ENCODE data around the gene GH2.
"Not testable (repeated sequence)": the region's sequence is repeated elsewhere in the genome, so short reads cannot be mapped to it uniquely, and the experiment has no call there.

The GH2 gene

DNA sequence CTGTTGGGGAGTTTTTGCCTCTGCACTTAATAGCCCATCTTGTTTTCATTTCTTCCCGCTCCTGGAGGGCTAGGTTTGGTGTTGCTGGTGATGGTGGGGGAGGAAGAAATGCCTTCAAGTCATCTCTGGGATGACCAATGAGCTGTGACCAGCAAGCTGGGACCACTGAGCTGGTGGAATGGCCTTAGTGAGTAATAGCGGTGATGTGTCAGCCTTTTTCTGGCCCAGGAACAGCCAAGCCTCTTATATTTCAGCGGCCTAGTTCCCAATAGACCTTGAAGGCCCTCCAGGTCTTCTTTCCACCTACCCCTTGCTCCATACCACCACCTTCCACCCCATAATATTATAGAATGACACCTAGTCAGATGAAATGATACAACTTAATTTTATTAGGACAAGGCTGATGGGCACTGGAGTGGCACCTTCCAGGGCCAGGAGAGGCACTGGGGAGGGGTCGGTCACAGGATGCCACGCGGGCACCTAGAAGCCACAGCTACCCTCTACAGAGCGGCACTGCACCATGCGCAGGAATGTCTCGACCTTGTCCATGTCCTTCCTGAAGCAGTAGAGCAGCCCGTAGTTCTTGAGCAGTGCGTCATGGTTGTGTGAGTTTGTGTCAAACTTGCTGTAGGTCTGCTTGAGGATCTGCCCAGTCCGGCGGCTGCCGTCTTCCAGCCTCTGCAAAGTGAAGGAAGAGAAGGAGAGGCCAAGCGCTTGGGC lies 9.9 kb downstream of the GH2 start:
- not testable (repeated sequence) for DNase-seq

DNA sequence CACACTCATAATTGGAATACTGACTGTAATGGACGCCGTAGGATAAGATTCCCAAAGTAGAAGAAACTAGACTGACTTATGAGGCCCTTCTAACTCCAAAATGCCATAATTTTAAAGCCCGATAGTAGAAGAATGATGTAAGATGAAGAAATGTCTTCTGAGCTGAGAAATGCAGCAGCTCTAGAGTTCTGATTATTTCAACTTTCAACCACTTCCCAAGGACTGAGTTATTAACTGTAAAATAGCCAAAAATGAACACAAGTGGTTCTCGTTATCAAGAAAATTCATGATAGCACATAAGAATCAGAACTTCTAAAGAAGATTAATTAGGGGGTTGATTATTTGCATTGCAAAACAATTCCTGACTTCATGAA lies 11.5 kb downstream of the GH2 start:
- not testable (repeated sequence) for DNase-seq

DNA sequence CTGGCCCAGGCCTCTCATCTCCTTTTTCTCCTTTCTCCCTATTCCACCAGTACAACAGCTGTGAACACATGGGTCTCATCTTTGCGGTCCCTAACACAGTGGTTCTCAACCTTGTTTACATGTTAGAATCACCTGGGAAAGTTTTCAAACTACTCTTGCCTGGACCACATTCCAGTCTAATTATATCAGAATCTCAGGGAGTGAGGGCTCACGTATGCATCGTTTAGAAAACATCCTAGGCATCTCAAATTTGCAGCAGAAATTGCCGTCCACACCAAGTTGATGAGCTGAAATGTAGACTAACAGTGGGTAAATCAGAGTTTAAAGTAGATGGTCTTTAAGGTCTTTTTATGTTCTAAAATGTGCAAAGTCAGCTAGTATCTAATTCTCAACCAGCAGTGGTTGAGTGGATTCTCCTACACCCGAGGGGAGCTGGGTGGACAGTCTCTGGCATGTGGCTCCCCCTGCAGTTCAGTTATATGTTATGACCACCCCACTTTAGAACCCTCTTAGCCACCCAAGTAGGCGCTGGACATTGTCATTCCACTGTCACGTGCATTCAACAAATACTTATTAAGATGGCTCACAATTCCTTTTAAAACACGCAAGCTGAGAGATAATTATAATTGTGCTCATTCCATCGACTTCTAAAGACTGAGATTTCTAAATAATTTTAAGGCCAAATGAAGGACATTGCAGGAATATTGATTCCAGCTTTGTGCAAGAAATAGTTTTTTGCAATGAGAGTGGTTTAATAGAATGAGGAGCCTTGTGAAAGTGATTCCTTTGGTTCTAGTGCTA lies 12.1 kb downstream of the GH2 start:
- DNase-seq = not testable (repeated sequence)

DNA sequence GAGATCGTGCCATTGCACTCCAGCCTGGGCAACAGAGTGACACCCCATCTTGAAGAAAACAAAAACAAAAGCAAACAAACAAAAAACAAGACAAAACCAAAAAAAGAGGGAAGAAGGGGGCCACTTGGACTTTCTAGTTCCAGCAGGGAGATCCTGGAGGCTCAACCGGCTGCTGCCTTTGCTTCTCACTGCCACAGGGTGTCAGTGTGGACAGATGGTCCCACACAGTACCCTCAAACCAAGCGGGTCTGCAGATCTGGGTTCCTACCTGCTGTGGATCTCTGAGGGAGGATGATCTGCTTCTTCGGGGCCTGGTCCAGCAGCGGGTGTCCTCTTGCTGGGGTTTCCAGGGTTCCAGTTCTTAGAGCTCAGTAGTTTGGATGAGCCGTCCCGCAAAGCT lies 15.1 kb downstream of the GH2 start:
- DNase-seq = not testable (repeated sequence)

DNA sequence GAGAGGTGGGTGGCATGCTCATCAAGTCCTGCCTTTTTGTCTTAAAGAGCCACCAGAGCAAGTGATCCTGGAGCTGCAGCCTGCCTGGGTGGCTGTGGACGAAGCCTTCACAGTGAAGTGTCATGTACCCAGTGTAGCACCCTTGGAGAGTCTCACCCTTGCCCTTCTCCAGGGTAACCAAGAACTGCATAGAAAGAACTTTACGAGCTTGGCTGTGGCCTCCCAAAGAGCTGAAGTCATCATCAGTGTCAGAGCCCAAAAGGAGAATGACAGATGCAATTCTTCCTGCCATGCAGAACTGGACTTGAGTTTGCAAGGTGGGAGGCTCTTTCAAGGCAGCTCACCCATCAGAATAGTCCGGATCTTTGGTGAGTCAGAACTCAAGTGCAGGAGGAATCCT lies 22.5 kb downstream of the GH2 start:
- DNase-seq = no peak

DNA sequence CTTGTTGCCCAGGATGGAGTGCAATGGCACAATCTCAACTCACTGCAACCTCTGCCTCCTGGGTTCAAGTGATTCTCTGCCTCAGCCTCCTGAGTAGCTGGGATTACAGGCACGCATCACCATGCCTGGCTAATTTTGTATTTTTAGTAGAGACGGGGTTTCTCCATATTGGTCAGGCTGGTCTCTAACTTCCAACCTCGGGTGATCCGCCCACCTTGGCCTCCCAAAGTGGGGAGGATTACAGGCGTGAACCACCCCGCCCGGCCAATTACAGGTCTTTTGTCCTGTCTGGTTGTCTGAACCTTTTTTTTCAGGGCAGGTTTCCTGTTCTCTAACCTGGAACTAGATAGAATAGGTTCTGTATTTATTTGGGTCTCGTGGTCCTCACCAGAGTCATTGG lies 25.3 kb downstream of the GH2 start:
- DNase-seq = not testable (repeated sequence)

DNA sequence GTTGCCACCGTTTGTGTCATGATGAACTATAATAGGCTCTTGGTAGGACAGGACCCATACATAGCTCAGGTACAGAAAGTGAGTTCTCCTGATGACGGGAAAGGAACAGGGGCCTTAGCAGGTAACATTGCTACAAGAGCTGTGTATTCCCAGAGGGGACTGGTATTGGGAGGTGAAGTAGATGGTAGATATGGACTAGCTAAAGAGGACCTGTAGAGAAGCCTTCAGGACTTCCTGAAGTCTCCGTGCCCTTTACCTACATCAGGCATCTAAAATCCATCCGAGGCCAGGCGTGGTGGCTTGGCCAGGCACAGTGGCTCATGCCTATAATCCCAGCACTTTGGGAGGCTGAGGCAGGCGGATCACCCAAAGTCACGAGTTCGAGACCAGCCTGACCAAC lies 26.6 kb downstream of the GH2 start:
- no peak for DNase-seq

DNA sequence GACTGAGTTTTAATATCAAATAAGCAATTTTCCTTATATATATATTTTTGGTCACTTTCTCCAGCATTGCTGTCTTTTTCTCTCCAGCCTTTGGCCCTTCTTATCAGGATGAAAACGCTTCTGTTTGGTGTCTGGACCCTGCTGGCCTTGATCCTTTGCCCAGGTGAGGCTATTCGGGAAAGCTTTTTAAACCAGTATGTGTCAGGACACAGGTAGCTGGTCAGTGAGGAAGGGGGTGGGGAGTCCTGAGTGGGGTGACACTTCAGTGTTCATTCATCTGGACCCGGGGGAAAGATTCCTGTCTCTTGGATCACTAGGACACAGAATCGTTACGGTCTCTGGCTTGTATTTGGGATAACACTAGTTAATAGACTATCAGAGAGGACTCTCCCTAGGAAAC lies 27.0 kb downstream of the GH2 start:
- DNase-seq = no peak

DNA sequence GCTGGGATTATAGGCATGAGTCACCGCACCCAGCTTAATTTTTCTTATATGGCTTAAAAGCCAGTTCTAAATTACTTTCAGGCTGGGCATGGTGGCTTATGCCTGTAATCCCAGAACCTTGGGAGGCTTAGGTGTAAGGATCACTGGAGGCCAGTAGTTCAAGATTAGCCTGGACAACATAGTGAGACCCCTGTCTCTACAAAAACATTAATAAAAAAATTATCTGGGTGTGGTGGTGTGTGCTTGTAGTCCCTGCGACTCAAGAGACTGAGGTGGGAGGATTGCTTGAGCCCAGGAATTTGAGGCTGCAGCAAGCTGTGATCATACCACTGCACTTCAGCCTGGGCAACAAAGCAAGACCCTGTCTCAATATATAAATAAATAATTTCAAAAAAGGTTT lies 28.5 kb downstream of the GH2 start:
- DNase-seq = no peak

DNA sequence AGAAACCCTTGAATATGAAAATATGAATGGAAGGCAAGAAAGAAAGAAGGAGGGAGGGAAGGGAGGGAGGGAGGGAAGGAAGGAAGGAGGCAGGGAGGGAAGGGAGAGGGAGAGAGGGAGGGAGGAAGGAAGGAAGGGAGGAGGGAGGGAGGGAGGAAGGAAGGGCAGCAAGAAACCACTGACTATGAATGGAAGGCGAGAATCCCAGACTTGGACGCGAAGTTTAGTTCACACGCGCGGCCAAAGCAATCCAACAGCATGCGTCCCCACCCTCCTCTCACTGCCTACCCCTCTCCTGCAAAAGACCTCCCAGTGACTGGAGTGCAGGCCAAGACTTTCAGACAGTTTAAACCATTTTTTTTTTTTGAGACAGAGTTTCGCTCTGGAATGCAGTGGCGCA lies 31.3 kb downstream of the GH2 start:
- no peak for DNase-seq

DNA sequence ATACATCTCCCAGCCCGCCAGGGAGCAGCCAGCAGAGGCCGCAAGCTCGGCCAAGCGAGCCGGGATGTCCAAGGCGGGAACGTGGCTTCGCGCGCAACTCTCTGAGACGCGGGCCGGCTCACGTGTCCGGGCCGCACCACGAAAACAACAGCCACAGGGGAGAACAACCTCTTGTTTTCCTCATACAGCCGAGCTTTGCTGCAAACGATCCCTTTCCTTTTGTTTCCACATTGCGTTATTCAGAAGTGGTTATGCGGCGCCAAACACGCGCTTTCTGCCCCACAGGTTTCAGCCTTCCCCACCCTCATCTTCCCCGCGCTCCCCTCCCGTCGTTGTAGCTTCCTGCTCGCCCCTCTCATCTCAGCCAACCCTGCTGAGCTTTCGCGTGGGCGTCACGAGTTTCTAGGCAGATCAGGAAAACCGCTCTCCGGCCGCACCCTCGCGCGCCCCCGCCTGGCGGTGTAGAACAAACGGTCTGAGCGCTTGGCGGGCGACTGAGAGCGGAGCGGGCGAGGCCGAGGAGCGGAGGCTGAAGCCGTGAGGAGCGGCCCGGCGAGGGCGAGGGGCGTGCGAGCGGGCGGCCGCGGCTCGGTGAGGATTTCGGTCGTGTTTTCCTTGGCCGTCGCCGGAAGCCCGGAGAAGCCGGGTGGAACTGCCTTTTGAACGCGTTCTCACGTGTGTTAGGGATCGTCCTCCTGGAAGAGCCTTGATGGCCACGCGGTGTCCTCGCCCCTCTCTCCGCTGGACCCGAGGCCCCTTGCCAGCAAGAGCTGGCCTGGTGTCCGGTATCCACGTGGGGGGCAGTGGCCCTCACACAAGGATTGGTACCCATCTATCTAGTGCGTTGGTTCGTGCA lies 32.7 kb downstream of the GH2 start:
- DNase-seq = peak; percentile 94

DNA sequence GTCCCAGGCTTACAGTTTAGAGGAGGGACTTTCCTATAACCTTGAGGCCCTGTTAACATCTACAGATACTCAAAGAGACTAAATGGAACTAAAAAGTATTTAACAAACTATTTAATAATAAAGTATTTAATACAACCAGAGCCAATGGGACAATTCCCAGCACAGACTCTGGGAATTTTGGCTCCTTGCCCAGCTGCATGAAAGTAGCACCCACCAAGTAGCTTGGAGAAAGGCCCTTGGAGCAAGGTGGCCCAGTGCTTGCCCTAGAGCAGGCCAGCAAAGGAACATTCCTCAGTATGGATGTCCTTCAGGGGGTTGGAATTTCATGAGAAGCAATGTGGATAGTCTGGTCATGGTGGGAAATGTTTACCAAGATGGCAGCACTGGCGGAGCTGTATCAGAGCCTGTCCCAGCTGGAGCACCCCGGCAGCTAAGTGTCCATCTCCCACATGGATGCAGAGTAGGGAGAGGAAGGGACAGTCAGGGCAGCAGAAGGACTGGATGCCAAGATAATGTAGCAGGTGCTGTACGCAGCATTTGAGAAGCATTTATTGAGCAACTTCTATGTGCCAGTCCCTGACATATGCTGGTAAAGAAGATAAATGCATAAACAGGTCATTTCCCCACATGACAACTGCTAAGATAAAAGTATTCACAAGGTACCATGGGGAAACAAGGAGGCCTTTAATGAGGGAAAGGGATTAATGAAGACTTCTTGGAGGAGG lies 34.1 kb downstream of the GH2 start:
- no peak for DNase-seq

DNA sequence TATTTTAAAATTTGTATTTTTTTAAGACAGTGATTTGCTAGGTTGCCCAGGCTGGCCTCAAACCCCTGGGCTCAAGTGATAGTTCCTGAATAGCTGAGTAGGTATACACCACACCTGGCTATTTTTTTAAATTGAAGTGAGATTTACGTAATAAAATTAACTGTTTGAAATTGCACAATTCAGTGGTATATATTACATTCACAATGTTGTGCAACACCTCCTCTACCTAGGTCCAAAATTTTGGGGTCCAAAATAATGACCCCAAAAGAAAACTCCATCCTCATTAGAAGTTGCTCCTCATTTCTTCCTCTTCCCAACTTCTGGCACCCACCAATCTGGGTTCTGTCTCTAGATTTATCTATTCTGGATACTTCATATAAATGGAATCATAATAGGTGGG lies 36.2 kb downstream of the GH2 start:
- DNase-seq = no peak

DNA sequence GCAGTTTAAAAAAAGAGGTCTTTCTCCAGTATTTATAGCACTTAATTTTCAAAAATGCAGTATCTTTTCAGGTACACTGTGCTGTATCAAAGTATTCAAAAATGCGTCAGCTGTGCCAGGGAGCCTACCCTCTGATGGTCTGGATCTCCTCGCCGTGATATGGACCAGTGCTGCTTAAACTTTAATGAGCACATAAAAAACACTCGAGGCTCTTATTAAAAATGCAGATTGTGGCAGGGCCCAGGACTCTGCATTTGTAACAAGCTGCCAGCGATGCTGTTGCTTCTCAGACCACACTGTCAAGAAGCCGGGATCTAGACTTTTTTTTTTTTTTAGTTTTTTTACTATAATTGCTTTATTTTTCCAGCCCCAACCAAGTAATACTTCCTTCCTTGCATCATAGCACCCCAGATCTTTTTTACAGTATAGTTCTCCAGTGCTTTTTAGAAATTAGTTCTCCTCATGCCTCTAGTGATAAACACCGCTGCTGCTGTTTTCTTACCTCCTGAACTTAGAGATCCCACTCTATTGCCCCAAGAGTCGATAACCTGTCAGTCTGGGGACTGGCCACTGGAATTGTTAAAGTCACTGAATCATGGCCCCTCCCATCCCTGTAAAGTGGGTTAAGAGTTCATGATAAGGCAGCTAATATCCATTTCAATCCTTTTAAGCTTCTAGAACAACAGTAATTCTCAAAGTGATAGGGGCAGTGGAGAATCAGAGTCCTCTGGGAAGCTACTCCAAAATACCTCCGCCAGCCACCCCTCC lies 37.6 kb downstream of the GH2 start:
- no peak for DNase-seq

DNA sequence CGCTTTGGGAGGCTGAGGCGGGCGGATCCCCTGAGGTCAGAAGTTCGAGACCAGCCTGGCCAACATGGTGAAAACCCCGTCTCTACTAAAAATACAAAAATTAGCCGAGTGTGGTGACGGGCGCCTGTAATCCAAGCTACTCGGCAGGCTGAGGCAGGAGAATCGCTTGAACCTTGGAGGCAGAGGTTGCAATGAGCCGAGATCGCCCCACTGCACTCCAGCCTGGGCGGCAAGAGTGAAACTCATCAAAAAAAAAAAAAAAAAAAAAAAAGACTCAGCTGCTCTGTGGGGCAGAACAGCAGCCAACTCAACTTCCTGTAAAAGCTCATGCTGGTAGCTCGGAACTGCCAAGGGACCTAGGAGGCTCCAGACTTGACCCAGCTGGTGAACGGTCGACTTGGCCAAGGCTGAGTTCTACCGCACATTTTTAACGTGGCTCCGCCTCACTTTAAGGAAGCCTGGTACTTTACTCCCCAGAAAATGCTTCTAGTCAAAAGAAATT lies 38.3 kb downstream of the GH2 start:
- peak; percentile 73 for DNase-seq

DNA sequence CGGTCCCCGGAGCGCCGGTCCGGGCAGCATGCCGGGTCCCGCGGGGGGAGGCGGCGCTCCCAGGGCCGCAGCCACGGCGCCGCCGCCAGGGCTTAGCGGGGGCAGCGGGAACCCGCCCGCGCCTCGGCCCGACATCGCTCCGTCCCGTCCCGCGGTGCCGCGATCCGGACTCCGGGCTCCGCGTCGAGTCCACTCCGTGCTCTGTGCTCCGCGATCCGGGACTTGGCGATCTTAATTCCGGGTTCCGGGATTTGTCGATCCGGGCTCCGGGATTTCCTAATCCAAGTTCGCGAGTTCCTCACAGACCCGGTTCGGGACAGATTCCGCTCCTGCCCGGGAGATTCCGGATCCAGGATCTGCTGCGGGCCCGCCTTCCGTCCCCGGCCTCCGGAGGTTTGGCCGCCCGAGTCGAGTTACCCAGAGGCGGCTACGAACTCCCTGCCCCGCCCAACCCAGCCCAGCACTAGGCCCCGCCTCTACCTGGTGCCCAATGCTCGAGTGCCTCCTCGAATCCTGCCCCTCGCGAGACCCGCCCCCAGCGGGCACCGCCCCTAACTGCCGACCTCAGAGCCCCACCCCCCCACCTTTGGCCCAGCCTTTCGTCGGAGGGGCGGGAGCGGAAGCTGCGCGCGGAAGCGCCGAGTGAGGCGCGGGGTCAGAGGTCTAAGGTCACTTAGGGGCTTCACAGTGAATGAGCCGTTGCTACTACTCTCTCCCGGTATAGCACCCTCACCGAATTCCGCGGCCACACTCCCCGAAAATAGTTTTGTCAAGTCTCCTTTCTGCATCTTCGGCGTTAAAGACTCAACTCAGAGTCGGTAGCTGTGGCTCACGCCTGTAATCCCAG lies 39.0 kb downstream of the GH2 start, which contains the start of gene SMARCD2:
SMARCD2 (minus strand) TSS at position 146 of the 847 bp plus-strand sequence; CDS start at position 135, 11 bp downstream.
- peak; percentile 98 for DNase-seq

DNA sequence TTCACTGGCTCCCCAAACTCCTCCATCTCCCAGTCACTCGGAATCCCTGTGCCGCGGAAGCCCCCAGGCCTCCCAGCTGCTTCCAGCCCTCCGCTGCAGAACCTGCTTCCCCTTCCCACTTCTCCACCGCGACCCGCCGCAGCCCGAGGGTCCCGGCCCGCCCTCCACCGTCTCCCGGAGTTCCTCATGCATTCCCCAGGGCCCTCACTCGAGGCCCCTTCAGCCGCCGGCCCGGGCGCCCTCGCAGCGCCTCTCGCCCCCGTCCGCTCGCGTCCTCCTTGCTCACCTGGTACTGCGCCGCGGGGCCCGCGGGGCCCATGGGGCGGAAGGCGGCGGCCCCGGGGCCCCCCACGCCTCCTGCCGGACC lies 39.6 kb downstream of the GH2 start:
- no peak for DNase-seq

DNA sequence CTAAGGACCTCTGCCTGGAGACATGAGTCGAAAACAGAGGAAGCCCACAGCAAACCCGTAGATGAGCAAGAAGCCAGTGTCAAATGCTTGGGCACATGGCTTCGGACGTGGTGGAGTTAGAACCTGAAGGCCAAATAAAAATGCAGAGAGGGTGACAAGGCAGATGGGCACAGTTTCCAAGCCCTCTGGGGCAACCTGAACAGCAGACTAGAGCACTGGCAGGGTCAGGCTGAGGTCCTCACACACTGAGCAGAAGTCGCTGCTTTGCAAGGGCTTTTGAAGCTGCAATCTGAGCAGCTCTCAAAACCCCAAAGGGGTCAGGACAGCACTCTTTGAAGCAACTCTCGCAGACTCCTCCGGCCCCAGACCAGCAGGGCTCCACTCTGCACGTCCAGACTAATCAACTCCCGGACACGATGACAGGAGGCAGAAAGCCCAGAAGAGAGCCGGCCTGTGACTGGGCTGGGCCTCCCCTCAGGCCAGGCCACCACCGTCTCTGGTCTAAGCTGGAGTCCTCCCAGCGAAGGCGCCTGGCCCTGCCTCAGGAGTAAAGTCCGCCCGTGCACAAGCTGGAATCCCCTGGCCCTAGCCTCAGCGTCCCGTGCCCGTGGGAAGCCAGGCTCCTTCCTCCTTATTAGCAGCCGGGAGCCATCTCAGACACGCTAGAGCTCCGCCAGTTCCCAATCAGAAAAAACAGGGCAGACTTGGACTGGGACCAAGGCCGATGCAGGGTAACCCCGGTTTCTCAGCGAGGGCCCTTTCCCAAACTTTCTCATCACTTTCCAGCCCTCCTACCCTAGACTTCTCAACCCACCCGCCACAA lies 40.2 kb downstream of the GH2 start:
- no peak for DNase-seq

DNA sequence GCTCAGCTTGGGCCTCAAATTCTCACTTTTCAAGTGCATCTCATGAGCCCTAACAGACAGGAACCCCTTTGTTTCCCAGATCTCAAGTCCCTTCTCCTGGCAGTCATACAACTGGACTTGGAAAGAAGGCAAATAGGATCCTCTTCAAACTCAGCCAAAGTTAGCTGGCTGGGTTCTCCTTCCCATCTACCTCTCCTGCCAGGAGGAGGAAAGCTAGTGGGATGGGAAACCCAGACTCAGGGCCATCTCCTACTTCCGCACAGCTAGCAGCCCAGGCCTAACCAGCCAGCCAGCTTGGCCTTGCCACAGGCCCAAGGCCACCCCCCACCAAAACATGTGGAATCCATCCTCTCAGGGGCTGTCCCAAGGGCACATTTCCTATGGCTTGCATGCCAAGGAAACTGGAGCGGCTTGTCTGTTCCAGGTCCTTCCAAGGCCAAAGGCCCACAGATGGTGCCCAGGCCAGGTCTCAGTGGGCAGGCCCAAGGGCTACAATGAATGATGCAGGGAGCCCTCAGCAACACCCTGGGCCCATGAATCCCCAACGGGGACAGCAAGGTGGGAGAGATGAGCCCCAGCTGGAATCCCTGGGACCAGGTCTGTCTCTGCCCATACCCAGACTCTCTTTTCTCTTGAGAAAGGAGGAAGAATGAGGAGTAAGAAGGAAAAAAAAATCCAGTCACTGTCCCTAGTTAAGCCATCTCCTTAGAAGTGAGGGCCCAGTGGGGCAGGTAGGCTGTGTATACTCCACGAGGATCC lies 41.0 kb downstream of the GH2 start:
- DNase-seq = no peak
